HepG2 (cell line): ENCODE data around the gene SPTBN5. TPM values are rescaled to one million over a fixed set of nuclear protein-coding genes. Genes with fewer than 3 reads are reported as not detected.

Source experiments
- ATAC-seq: fragments of 200-7000 bp; cut with Tn5 transposase; 3 replicates; pipeline ENCODE4 v1.9.1; 2020; ENCODE audit warnings: mild to moderate bottlenecking, moderate library complexity
- BruUV-seq: library from RNA; stranded (reverse); fragments of 400-500 nt; replicated peaks from 2 replicates; lab custom pipeline; 2021; lab: Mats Ljungman, UMichigan
- CTCF ChIA-PET: fragments of 300-600 bp; formaldehyde crosslinking; extraction: SDS; loops from one replicate; lab custom pipeline; 2021; ENCODE audit warnings: low total read pairs, inconsistent platforms, low intra/inter-chr PET ratio; lab: Yijun Ruan, JAX
- POLR2A ChIA-PET: fragments of 350-600 bp; sonication (Branson Sonifier 250); formaldehyde crosslinking; loops from one replicate; lab custom pipeline; 2020; ENCODE audit warnings: antibody characterized with exemption, inconsistent platforms; lab: Yijun Ruan, JAX
- DNase-seq: peaks from one replicate; pipeline ENCODE4 v3.0.0-alpha.2; 2015; ENCODE audit warnings: low spot score
- FAIRE-seq: peaks from 3 replicates; lab custom pipeline; 2011; peaks lifted over from hg19 to GRCh38; lab: Jason Lieb, UNC
- H2AFZ ChIP-seq: one replicate; pipeline ENCODE4 v1.6.1; 2011; ENCODE audit warnings: low read length, inconsistent platforms
- H3K27ac ChIP-seq: fragments of 300-600 bp; 3 replicates; pipeline ENCODE4 v1.8.0; 2011; ENCODE audit warnings: mixed run types, mild to moderate bottlenecking, mixed read lengths, low read length, inconsistent platforms; ENCODE audit not compliant: insufficient read depth; ENCODE audit errors: extremely low read length
- H3K27me3 ChIP-seq, 2 experiments: fragments of 200-600 bp in 1 of 2; 2 replicates in 1 of 2; 3 replicates in 1 of 2; pipeline versions ENCODE4 v1.6.0 to v1.8.0; 2011; ENCODE audit warnings: low read length in 2 of 2, mild to moderate bottlenecking in 2 of 2, moderate library complexity in 2 of 2, inconsistent platforms in 1 of 2; ENCODE audit not compliant: insufficient read depth in 2 of 2, control insufficient read depth in 1 of 2
- H3K36me3 ChIP-seq, 2 experiments: fragments of 200-600 bp in 1 of 2; replicated peaks in 1 of 2; 2 replicates in 1 of 2; 3 replicates in 1 of 2; pipeline versions ENCODE4 v1.5.1 to v1.8.0; 2011; ENCODE audit warnings: low read length in 2 of 2, inconsistent platforms in 1 of 2; ENCODE audit not compliant: insufficient read depth in 2 of 2, control insufficient read depth in 1 of 2
- H3K4me1 ChIP-seq: 2 replicates; pipeline ENCODE4 v1.5.1; 2012; ENCODE audit warnings: low read length, inconsistent platforms; ENCODE audit not compliant: insufficient read depth
- H3K4me2 ChIP-seq: 2 replicates; pipeline ENCODE4 v1.6.0; 2011; ENCODE audit warnings: low read depth, low read length, inconsistent platforms
- H3K4me3 ChIP-seq, 3 experiments: fragments of 200-600 bp in 1 of 3; sonication (generic), shearing (Covaris generic) in 1 of 3; replicated peaks in 1 of 3; 2 replicates each; pipeline ENCODE4 v1.5.1; 2011 to 2016; ENCODE audit warnings: low read length in 3 of 3, inconsistent platforms in 2 of 3, low read depth in 2 of 3, mild to moderate bottlenecking in 2 of 3, control low read depth in 1 of 3, mixed read lengths in 1 of 3; ENCODE audit not compliant: insufficient read depth in 1 of 3
- H3K79me2 ChIP-seq: one replicate; pipeline ENCODE4 v1.6.1; 2011; ENCODE audit warnings: low read length, inconsistent platforms; ENCODE audit not compliant: insufficient read depth
- H3K9ac ChIP-seq: 2 replicates; pipeline ENCODE4 v1.6.0; 2011; ENCODE audit warnings: mild to moderate bottlenecking, low read depth, low read length, inconsistent platforms; ENCODE audit not compliant: insufficient read depth
- H3K9me3 ChIP-seq: 2 replicates; pipeline ENCODE4 v1.5.1; 2012; ENCODE audit warnings: mild to moderate bottlenecking, low read length
- H4K20me1 ChIP-seq: 2 replicates; pipeline ENCODE4 v1.6.0; 2011; ENCODE audit warnings: inconsistent platforms, mild to moderate bottlenecking, low read length, moderate library complexity; ENCODE audit not compliant: insufficient read depth
- ARNT2 ChIP-seq: sonication (generic); formaldehyde crosslinking; IDR thresholded peaks from 2 replicates; pipeline ENCODE4 v1.8.0; 2022; ENCODE audit warnings: mild to moderate bottlenecking, low read depth, missing genetic modification reagents, moderate library complexity
- CC2D1A ChIP-seq: sonication (generic); formaldehyde crosslinking; IDR thresholded peaks from 2 replicates; pipeline ENCODE4 v1.8.1; 2023; ENCODE audit warnings: mild to moderate bottlenecking, missing genetic modification reagents
- HDAC1 ChIP-seq: sonication (generic); formaldehyde crosslinking; IDR thresholded peaks from 2 replicates; pipeline ENCODE4 v1.5.1; 2020; ENCODE audit warnings: mild to moderate bottlenecking, missing genetic modification reagents
- KAT2B ChIP-seq: fragments of 150-350 bp; IDR thresholded peaks from 2 replicates; pipeline ENCODE4 v1.6.1; 2014; ENCODE audit warnings: low read depth, low read length, borderline replicate concordance
- KLF9 ChIP-seq: IDR thresholded peaks from 2 replicates; pipeline ENCODE4 v1.6.1; 2016; ENCODE audit warnings: low read depth
- THAP11 ChIP-seq: IDR thresholded peaks from 2 replicates; pipeline ENCODE4 v1.6.1; 2016; ENCODE audit warnings: missing biosample characterization, missing genetic modification reagents
- ZKSCAN8 ChIP-seq: IDR thresholded peaks from 2 replicates; pipeline ENCODE4 v1.6.1; 2016; ENCODE audit warnings: borderline replicate concordance, missing genetic modification reagents, missing compliant biosample characterization
- ZNF761 ChIP-seq: sonication (generic); formaldehyde crosslinking; conservative IDR thresholded peaks from 2 replicates; pipeline ENCODE4 v1.4.0; 2020; ENCODE audit warnings: mild to moderate bottlenecking, missing genetic modification reagents
- WGBS: methylation state at CpG from one replicate; pipeline ENCODE4 v1.1.6; 2017; ENCODE audit warnings: low lambda C conversion rate; 5-methylcytosine and 5-hydroxymethylcytosine counted together
- in situ Hi-C: cut with HindIII; loops from 2 replicates; pipeline ENCODE4 v1.10.0; 2017; ENCODE audit warnings: low pct_unique_long_range_greater_than_20kb; ENCODE audit not compliant: extremely low pct_ligation_motif_present
- intact Hi-C: fragments of 100-400 bp; cut with micrococcal nuclease; formaldehyde crosslinking; loops from one replicate; pipeline ENCODE4 v1.10.0; 2022; ENCODE audit not compliant: unreplicated experiment
- polyA plus RNA-seq, 8 experiments: library from polyadenylated mRNA; depleted of rRNA in 3 of 8; stranded (reverse) in 7 of 8; unstranded in 1 of 8; fragments of >200 nt; fragmentation: Illumina TruSeq in 4 of 8; extraction: Trizol in 4 of 8; gene quantifications; 2 replicates each; pipeline versions ENCODE4 v1.2.1 to v1.2.3, GENCODE V29; 2011 to 2016; ENCODE audit warnings: low read depth in 4 of 8, missing spikeins in 1 of 8, mixed read lengths in 1 of 8; ENCODE audit not compliant: insufficient read depth in 1 of 8
- total RNA-seq, 5 experiments: library from RNA; depleted of rRNA; stranded (reverse); fragments of >200 nt; fragmentation: Illumina TruSeq; extraction: Trizol; gene quantifications; 2 replicates each; pipeline ENCODE4 v1.2.3, GENCODE V29; 2016; ENCODE audit warnings: low read depth in 1 of 5
- TF ChIP-seq, protein P1 (sequence below): sonication (generic); formaldehyde crosslinking; IDR thresholded peaks from 2 replicates; pipeline ENCODE4 v1.4.0; 2020; ENCODE audit warnings: mild to moderate bottlenecking, missing genetic modification reagents, borderline replicate concordance
- TF ChIP-seq, protein P2 (sequence below): sonication (generic); formaldehyde crosslinking; IDR thresholded peaks from 2 replicates; pipeline ENCODE4 v1.8.1; 2023; ENCODE audit warnings: mild to moderate bottlenecking, missing genetic modification reagents
- TF ChIP-seq, protein P3 (sequence below): IDR thresholded peaks from 2 replicates; pipeline ENCODE4 v1.6.1; 2016; ENCODE audit warnings: missing compliant biosample characterization, missing genetic modification reagents, borderline replicate concordance
- TF ChIP-seq, protein P4 (sequence below): sonication (generic); formaldehyde crosslinking; IDR thresholded peaks from 2 replicates; pipeline ENCODE4 v1.5.0; 2020; ENCODE audit warnings: mild to moderate bottlenecking, missing genetic modification reagents
- TF ChIP-seq, protein P5 (sequence below): sonication (generic); formaldehyde crosslinking; IDR thresholded peaks from 2 replicates; pipeline ENCODE4 v1.5.0; 2020; ENCODE audit warnings: missing genetic modification reagents, mild to moderate bottlenecking, borderline replicate concordance

The SPTBN5 gene
- total and polyA plus RNA-seq, 2 of the 13 experiments (the other 11 are each of a cell fraction or from before 2014, with no cell fraction given): 0.01 to 0.07 TPM

DNA sequence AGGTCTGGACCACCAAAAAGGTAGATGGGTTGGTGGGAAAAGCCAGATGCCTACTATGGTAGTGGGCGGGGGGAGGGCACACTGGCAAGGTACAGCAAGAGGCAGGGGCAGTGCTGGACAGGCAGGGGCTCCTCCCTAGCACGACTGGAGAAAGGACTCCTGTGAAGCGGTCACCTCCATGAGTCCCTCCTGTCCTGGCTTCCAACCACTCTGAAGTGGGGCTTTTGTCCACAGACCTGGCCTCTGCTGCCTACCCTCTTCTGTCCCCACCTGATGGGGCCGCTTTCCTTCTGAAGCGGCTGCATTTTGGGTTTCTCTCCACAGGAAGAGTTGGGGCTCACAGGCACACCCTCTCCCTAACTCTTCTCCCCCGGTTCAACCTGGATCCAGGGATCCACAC lies 2.7 kb upstream of the SPTBN5 start:
- Histone ChIP-seq H3K27ac (no peak overlapping the region), H2AFZ (no peak overlapping the region), H3K4me1 (peaks cover 30% of the 10 kb centered on the region), H3K79me2 (no peaks in the 10 kb centered on the region), H3K27me3 (peaks cover 4 to 16% of the 10 kb centered on the region in 2 experiments; a peak in 4 of 5 replicates), H3K4me2 (no peak overlapping the region), H3K36me3 (0 out of 5 replicates have a peak, but pooled peaks cover 0 to 5% of the 10 kb centered on the region in 2 experiments), H4K20me1 (no peaks in the 10 kb centered on the region), H3K9me3 (no peaks in the 10 kb centered on the region), H3K9ac (no peak overlapping the region), H3K4me3 (no peak overlapping the region)
- 86% methylated on average over 4 of the region's 6 CpGs for WGBS
- CTCF ChIA-PET: no interaction called here
- POLR2A ChIA-PET: no interaction called here
- no TSS peak for BruUV-seq
- intact Hi-C loops: no loop called here
- no peak for ATAC-seq
- in situ Hi-C loops: no loop called here
- no peak for FAIRE-seq
- DNase-seq: no peak
- TF ChIP-seq ARNT2: no peak
- TF ChIP-seq HDAC1 (CRISPR knock-in tag): no peak
- TF ChIP-seq CC2D1A (CRISPR knock-in tag): no peak
- TF ChIP-seq, protein P1, sequence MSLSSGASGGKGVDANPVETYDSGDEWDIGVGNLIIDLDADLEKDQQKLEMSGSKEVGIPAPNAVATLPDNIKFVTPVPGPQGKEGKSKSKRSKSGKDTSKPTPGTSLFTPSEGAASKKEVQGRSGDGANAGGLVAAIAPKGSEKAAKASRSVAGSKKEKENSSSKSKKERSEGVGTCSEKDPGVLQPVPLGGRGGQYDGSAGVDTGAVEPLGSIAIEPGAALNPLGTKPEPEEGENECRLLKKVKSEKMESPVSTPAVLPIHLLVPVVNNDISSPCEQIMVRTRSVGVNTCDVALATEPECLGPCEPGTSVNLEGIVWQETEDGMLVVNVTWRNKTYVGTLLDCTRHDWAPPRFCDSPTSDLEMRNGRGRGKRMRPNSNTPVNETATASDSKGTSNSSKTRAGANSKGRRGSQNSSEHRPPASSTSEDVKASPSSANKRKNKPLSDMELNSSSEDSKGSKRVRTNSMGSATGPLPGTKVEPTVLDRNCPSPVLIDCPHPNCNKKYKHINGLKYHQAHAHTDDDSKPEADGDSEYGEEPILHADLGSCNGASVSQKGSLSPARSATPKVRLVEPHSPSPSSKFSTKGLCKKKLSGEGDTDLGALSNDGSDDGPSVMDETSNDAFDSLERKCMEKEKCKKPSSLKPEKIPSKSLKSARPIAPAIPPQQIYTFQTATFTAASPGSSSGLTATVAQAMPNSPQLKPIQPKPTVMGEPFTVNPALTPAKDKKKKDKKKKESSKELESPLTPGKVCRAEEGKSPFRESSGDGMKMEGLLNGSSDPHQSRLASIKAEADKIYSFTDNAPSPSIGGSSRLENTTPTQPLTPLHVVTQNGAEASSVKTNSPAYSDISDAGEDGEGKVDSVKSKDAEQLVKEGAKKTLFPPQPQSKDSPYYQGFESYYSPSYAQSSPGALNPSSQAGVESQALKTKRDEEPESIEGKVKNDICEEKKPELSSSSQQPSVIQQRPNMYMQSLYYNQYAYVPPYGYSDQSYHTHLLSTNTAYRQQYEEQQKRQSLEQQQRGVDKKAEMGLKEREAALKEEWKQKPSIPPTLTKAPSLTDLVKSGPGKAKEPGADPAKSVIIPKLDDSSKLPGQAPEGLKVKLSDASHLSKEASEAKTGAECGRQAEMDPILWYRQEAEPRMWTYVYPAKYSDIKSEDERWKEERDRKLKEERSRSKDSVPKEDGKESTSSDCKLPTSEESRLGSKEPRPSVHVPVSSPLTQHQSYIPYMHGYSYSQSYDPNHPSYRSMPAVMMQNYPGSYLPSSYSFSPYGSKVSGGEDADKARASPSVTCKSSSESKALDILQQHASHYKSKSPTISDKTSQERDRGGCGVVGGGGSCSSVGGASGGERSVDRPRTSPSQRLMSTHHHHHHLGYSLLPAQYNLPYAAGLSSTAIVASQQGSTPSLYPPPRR (CRISPR knock-in tag): no peak
- TF ChIP-seq, protein P2, sequence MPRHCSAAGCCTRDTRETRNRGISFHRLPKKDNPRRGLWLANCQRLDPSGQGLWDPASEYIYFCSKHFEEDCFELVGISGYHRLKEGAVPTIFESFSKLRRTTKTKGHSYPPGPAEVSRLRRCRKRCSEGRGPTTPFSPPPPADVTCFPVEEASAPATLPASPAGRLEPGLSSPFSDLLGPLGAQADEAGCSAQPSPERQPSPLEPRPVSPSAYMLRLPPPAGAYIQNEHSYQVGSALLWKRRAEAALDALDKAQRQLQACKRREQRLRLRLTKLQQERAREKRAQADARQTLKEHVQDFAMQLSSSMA (CRISPR knock-in tag): no peak
- no peak for TF ChIP-seq ZNF761 (CRISPR knock-in tag)
- TF ChIP-seq, protein P3, sequence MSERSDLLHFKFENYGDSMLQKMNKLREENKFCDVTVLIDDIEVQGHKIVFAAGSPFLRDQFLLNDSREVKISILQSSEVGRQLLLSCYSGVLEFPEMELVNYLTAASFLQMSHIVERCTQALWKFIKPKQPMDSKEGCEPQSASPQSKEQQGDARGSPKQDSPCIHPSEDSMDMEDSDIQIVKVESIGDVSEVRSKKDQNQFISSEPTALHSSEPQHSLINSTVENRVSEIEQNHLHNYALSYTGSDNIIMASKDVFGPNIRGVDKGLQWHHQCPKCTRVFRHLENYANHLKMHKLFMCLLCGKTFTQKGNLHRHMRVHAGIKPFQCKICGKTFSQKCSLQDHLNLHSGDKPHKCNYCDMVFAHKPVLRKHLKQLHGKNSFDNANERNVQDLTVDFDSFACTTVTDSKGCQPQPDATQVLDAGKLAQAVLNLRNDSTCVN: no peak
- TF ChIP-seq KLF9 (CRISPR knock-in tag): no peak
- TF ChIP-seq KAT2B: no peak
- no peak for TF ChIP-seq ZKSCAN8
- TF ChIP-seq, protein P4, sequence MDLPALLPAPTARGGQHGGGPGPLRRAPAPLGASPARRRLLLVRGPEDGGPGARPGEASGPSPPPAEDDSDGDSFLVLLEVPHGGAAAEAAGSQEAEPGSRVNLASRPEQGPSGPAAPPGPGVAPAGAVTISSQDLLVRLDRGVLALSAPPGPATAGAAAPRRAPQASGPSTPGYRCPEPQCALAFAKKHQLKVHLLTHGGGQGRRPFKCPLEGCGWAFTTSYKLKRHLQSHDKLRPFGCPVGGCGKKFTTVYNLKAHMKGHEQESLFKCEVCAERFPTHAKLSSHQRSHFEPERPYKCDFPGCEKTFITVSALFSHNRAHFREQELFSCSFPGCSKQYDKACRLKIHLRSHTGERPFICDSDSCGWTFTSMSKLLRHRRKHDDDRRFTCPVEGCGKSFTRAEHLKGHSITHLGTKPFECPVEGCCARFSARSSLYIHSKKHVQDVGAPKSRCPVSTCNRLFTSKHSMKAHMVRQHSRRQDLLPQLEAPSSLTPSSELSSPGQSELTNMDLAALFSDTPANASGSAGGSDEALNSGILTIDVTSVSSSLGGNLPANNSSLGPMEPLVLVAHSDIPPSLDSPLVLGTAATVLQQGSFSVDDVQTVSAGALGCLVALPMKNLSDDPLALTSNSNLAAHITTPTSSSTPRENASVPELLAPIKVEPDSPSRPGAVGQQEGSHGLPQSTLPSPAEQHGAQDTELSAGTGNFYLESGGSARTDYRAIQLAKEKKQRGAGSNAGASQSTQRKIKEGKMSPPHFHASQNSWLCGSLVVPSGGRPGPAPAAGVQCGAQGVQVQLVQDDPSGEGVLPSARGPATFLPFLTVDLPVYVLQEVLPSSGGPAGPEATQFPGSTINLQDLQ (CRISPR knock-in tag): no peak
- no peak for TF ChIP-seq THAP11 (CRISPR knock-in tag)
- TF ChIP-seq, protein P5, sequence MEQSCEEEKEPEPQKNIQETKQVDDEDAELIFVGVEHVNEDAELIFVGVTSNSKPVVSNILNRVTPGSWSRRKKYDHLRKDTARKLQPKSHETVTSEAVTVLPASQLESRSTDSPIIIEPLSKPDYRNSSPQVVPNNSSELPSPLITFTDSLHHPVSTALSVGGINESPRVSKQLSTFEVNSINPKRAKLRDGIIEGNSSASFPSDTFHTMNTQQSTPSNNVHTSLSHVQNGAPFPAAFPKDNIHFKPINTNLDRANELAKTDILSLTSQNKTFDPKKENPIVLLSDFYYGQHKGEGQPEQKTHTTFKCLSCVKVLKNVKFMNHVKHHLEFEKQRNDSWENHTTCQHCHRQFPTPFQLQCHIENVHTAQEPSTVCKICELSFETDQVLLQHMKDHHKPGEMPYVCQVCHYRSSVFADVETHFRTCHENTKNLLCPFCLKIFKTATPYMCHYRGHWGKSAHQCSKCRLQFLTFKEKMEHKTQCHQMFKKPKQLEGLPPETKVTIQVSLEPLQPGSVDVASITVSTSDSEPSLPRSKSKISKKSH (CRISPR knock-in tag): no peak
